CD4-positive, alpha-beta T cell (primary cell): ENCODE data around the gene DTD1. TPM values are rescaled to one million over a fixed set of nuclear protein-coding genes. Genes with fewer than 3 reads are reported as not detected.

Experiments used
- ATAC-seq: fragments of 200-7000 bp; cut with Tn5 transposase; one replicate; pipeline ENCODE4 v1.10.0; 2022; ENCODE audit warnings: mild to moderate bottlenecking; ENCODE audit not compliant: poor library complexity
- CTCF ChIA-PET: fragments of 350-600 bp; sonication (Branson Sonifier 250); formaldehyde crosslinking; loops from one replicate; lab custom pipeline; 2021; ENCODE audit warnings: antibody characterized with exemption, inconsistent platforms; lab: Charles Lee
- POLR2A ChIA-PET: fragments of 350-600 bp; sonication (Branson Sonifier 250); formaldehyde crosslinking; loops from one replicate; lab custom pipeline; 2021; ENCODE audit warnings: antibody characterized with exemption, inconsistent platforms; lab: Charles Lee
- DNase-seq, 14 experiments: peaks; one replicate each; pipeline ENCODE4 v3.0.0-alpha.2; 2013 to 2020; ENCODE audit warnings: mixed read lengths in 2 of 14
- H3K27ac ChIP-seq, 2 donors: one replicate each; pipeline versions ENCODE4 v1.5.1 to v1.7.0; 2013; ENCODE audit warnings: low read length in 2 of 2, low read depth in 1 of 2, mild to moderate bottlenecking in 1 of 2
- H3K27me3 ChIP-seq, 2 experiments: 1 replicate in 1 of 2; 2 replicates in 1 of 2; pipeline versions ENCODE4 v1.6.1 to v1.7.0; 2013; ENCODE audit warnings: low read length in 2 of 2, control low read depth in 1 of 2, mild to moderate bottlenecking in 1 of 2, moderate library complexity in 1 of 2; ENCODE audit not compliant: insufficient read depth in 2 of 2, control insufficient read depth in 1 of 2
- H3K36me3 ChIP-seq: one replicate; pipeline ENCODE4 v1.6.1; 2013; ENCODE audit warnings: low read length, control low read depth; ENCODE audit not compliant: insufficient read depth
- H3K4me1 ChIP-seq: one replicate; pipeline ENCODE4 v1.6.1; 2013; ENCODE audit warnings: low read length, control low read depth; ENCODE audit not compliant: insufficient read depth
- H3K4me3 ChIP-seq: one replicate; pipeline ENCODE4 v1.5.1; 2013; ENCODE audit warnings: mild to moderate bottlenecking, low read length, moderate library complexity
- H3K9me3 ChIP-seq, 2 experiments: 1 replicate in 1 of 2; 2 replicates in 1 of 2; pipeline versions ENCODE4 v1.6.1 to v1.7.0; 2013; ENCODE audit warnings: low read length in 2 of 2, mild to moderate bottlenecking in 2 of 2, control low read depth in 1 of 2, moderate library complexity in 1 of 2; ENCODE audit not compliant: control insufficient read depth in 1 of 2, insufficient read depth in 1 of 2
- H3K27ac Mint-ChIP-seq: one replicate; pipeline ENCODE4 v1.8.0; 2020; ENCODE audit warnings: mixed read lengths
- H3K27me3 Mint-ChIP-seq: one replicate; pipeline ENCODE4 v1.8.0; 2021; ENCODE audit warnings: mixed read lengths
- H3K36me3 Mint-ChIP-seq: one replicate; pipeline ENCODE4 v1.8.0; 2021; ENCODE audit warnings: low read depth, mixed read lengths
- H3K4me1 Mint-ChIP-seq: one replicate; pipeline ENCODE4 v1.8.0; 2021; ENCODE audit warnings: low read depth, mixed read lengths
- H3K4me3 Mint-ChIP-seq: one replicate; pipeline ENCODE4 v1.8.0; 2020; ENCODE audit warnings: mild to moderate bottlenecking, mixed read lengths
- H3K9me3 Mint-ChIP-seq: one replicate; pipeline ENCODE4 v1.8.0; 2020; ENCODE audit warnings: mixed read lengths
- intact Hi-C, 2 experiments: fragments of 100-400 bp; cut with DNase I in 1 of 2; cut with micrococcal nuclease in 1 of 2; formaldehyde crosslinking; loops; one replicate each; pipeline versions ENCODE4 v1.15.1 to v1.9.0; 2023 to 2025; cut with DNase I, micrococcal nuclease
- total RNA-seq, 174 experiments: library from RNA in 2 of 174; stranded (reverse) in 2 of 174; gene quantifications; one replicate each; pipeline ENCODE4 v1.2.3 and lab custom pipeline; 2021 to 2026
- TF ChIP-seq, protein P1 (sequence below): fragments of 200-600 bp; IDR thresholded peaks from one replicate; pipeline ENCODE4 v1.8.0; 2022; ENCODE audit warnings: antibody characterized with exemption, mild to moderate bottlenecking

The DTD1 gene
- total RNA-seq, 2 experiments from 2014 or later, result 15.4 to 16.1 TPM

DNA sequence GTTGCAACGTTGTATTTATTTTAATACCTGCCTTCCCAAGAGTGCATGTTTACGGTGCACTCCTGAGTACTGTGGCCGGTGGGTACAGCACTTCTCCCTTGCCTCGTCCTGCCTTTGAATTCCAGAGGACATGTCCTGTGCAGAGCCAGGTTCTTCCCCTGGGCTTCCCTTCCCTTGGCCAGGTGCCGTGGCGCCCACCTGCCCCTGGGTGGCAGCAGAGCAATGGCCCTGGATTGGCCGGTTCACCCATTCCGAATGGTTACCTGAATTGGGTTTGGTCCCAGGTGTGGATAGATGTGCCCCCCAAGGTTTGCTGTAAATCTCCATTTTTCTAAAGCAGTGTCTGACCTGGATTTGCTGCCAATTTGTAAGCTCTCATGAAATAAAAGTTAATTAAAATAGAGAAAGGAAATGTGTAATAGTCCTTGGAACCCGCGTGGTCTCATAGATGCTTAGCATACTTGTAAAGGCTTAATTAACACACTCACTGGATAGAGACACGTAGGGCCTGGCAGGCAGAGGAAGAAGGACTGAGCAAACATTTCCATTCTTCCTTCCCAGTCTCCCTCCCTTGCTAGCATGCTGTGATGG is 40.6 kb downstream of the DTD1 start:
- Mint-ChIP-seq H3K27ac (no peak overlapping the region), H3K4me1 (no peaks in the 10 kb centered on the region), H3K27me3 (no peaks in the 10 kb centered on the region), H3K36me3 (peaks cover 41% of the 10 kb centered on the region), H3K4me3 (no peak overlapping the region), H3K9me3 (no peaks in the 10 kb centered on the region)
- no peak overlapping the region for H3K4me3 ChIP-seq
- POLR2A ChIA-PET, result no interaction called here
- H3K27me3 ChIP-seq, result no peaks in the 10 kb centered on the region
- H3K9me3 ChIP-seq, result no peaks in the 10 kb centered on the region
- TF ChIP-seq, protein P1, sequence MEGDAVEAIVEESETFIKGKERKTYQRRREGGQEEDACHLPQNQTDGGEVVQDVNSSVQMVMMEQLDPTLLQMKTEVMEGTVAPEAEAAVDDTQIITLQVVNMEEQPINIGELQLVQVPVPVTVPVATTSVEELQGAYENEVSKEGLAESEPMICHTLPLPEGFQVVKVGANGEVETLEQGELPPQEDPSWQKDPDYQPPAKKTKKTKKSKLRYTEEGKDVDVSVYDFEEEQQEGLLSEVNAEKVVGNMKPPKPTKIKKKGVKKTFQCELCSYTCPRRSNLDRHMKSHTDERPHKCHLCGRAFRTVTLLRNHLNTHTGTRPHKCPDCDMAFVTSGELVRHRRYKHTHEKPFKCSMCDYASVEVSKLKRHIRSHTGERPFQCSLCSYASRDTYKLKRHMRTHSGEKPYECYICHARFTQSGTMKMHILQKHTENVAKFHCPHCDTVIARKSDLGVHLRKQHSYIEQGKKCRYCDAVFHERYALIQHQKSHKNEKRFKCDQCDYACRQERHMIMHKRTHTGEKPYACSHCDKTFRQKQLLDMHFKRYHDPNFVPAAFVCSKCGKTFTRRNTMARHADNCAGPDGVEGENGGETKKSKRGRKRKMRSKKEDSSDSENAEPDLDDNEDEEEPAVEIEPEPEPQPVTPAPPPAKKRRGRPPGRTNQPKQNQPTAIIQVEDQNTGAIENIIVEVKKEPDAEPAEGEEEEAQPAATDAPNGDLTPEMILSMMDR, result no peak
- no peak overlapping the region for H3K27ac ChIP-seq
- no peaks in the 10 kb centered on the region for H3K4me1 ChIP-seq
- ATAC-seq, result no peak
- intact Hi-C loops, result no loop called here
- H3K36me3 ChIP-seq, result peaks cover 6% of the 10 kb centered on the region
- CTCF ChIA-PET, result no interaction called here
- DNase-seq, result peak in 1 of 14 experiments; percentile 4

DNA sequence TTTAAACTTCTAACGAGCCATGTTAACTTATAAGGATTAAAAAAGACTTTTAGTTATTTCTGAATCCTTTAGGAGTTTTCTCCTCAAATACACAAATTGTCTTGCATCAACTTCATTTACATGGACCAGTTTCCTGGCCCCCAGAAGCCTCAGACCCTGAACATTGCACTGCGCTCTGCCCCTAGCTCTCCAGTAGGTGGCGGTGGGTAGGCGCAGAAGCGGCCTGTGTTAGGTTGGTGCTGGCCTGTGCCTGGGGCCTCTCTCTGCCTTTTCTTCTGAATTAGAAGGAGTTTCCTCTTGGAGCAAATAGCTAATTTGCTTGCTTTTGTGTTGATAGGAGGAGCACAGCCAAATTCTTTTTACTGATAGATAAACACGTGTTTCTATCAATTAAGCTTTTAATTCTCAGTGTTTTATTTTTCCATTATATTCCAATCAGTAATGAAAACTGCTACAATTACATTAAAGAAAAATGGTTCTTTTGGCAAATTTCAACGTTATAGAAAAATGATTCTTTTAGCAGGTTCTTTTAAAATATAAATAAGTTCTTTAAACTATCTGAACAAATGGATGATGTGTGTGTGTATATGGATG is 44.4 kb downstream of the DTD1 start:
- DNase-seq (peak; percentile 6 to 57 (median 36)), ATAC-seq (peak; percentile 62)
- ChIA-PET CTCF (interaction anchor here (0.6 to 1.2 kb wide), 6 partner anchors 13 to 43 kb away, joined by 3 to 7 read pairs (median 3); no protein-coding TSS in a partner anchor), POLR2A (interaction anchor here (0.5 kb wide), 1 partner anchor 41 kb away, joined by 3 read pairs; no protein-coding TSS in a partner anchor)
- Histone ChIP-seq H3K4me1 (no peaks in the 10 kb centered on the region), H3K9me3 (no peaks in the 10 kb centered on the region), H3K36me3 (peaks cover 15% of the 10 kb centered on the region), H3K27me3 (no peaks in the 10 kb centered on the region), H3K27ac (no peak overlapping the region), H3K4me3 (no peak overlapping the region)
- no peaks in the 10 kb centered on the region for H3K9me3 Mint-ChIP-seq
- no peaks in the 10 kb centered on the region for H3K4me1 Mint-ChIP-seq
- H3K4me3 Mint-ChIP-seq, result no peak overlapping the region
- peaks cover 42% of the 10 kb centered on the region for H3K36me3 Mint-ChIP-seq
- H3K27ac Mint-ChIP-seq, result no peak overlapping the region
- TF ChIP-seq, protein P1, result peak; percentile 74
- intact Hi-C loops, result loop anchor here in 1 of 2 experiments (2.0 to 10.0 kb wide), 2 partner anchors 423 to 1031 kb away; no protein-coding TSS in a partner anchor
- no peaks in the 10 kb centered on the region for H3K27me3 Mint-ChIP-seq

DNA sequence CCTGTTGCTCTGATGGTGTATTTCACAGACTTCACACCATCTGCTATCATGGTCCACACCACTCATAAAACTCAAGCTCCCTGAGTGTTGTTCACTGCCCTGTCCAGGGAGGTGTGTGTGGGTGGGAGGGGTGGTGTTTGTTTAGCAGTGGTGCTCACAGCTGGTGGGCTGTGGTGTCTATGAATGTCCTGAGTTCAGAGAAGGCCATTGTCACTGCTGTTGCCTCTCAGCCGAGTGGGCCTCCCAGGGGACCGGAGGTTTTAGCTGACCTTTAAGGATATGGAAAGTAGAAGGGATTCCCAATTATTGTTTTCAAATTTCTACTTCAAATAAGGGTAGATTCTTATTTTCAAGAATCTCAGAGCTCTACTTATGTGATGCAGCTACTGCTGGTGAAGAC is 45.6 kb downstream of the DTD1 start:
- ChIA-PET POLR2A (no interaction called here), CTCF (interaction anchor here (0.9 to 1.2 kb wide), 2 partner anchors 8 to 13 kb away, joined by 3 read pairs; no protein-coding TSS in a partner anchor)
- TF ChIP-seq, protein P1, result no peak
- Histone ChIP-seq H3K27me3 (no peaks in the 10 kb centered on the region), H3K4me1 (no peaks in the 10 kb centered on the region), H3K4me3 (no peak overlapping the region), H3K27ac (no peak overlapping the region), H3K36me3 (peaks cover 15% of the 10 kb centered on the region), H3K9me3 (no peaks in the 10 kb centered on the region)
- intact Hi-C loops, result loop anchor here in 1 of 2 experiments (2.0 to 10.0 kb wide), 2 partner anchors 421 to 1029 kb away; no protein-coding TSS in a partner anchor
- H3K27me3 Mint-ChIP-seq, result no peaks in the 10 kb centered on the region
- no peak overlapping the region for H3K4me3 Mint-ChIP-seq
- no peak overlapping the region for H3K27ac Mint-ChIP-seq
- peaks cover 46% of the 10 kb centered on the region for H3K36me3 Mint-ChIP-seq
- H3K4me1 Mint-ChIP-seq, result no peaks in the 10 kb centered on the region
- ATAC-seq, result no peak
- no peaks in the 10 kb centered on the region for H3K9me3 Mint-ChIP-seq
- DNase-seq, result no peak
